Adrenal gland (tissue), 5 donors: Measurements from ENCODE around the gene PHACTR3.

Experiments used
- CTCF ChIP-seq, 6 experiments: fragments of 450-650 bp in 4 of 6; fragments of 200-600 bp in 2 of 6; sonication (generic) in 1 of 6; IDR thresholded peaks; 1 replicate in 5 of 6; 2 replicates in 1 of 6; pipeline versions ENCODE4 v1.5.1 to v1.8.0; 2016 to 2021; ENCODE audit warnings: antibody characterized with exemption in 6 of 6, mild to moderate bottlenecking in 2 of 6, moderate library complexity in 1 of 6
- POLR2A ChIP-seq, 2 donors: fragments of 450-650 bp; IDR thresholded peaks; one replicate each; pipeline ENCODE4 v1.6.1; 2017; ENCODE audit warnings: antibody characterized with exemption in 2 of 2, mild to moderate bottlenecking in 2 of 2, moderate library complexity in 1 of 2
- donor health status: DM: no; HTN: no; CAD: no.

DNA sequence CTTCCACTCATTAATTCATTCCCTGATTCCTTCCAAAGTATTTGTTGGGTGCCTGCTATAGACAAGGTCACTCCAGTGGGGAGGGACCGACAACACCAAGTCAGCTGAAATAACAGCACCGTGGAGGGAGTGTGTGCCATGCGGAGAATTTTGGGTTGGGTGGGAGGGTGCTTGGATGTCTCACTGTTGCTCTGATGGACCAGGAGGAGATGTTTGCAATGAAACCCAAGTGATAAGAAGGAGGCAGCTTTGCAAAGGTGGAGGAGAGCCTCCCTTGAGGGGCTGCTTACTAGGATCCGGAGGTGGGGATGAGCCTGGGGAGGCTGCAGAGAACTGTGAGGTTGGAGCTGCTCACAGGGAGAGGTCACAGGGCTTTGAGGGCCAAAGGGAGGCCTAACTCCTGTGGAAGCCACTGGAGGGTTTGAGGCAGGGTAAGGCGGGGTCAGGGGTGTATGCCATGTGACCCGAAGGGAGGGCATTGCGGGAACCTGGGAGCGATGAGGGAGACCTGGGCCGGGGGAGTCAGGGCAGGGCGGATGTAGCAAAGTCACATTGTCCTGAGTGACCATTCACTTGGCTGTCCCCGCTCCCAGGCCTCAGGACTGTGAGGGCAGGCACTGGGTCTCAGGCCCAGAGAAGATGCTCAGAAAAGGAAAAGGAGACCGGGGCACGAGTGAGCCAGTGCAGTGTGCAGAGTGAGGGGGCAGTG, 124.5 kb downstream of the PHACTR3 start:
- TF ChIP-seq CTCF (IDR thresholded peaks at IDR 0.05) (no peak), POLR2A (IDR thresholded peaks at IDR 0.05) (no peak)
